GM23338 (cell line): Measurements from ENCODE around the gene TICAM2. TPM values are rescaled to one million over a fixed set of nuclear protein-coding genes. Genes with fewer than 3 reads are reported as not detected.

Source experiments
- ATAC-seq: fragments of 200-7000 bp; cut with Tn5 transposase; 3 replicates; pipeline ENCODE4 v1.9.1; 2020
- DNase-seq: peaks from one replicate; pipeline ENCODE4 v3.0.0-alpha.2; 2015; ENCODE audit warnings: low spot score
- H2AFZ ChIP-seq: fragments of 200-600 bp; sonication (generic); 2 replicates; pipeline ENCODE4 v1.8.0; 2016; ENCODE audit warnings: antibody characterized with exemption, mild to moderate bottlenecking, moderate library complexity
- H3F3A ChIP-seq: fragments of 200-600 bp; sonication (generic); replicated peaks from 2 replicates; pipeline ENCODE4 v1.8.0; 2017; ENCODE audit warnings: antibody characterized with exemption, mixed run types, low read depth
- H3K27ac ChIP-seq: fragments of 200-600 bp; sonication (generic); 2 replicates; pipeline ENCODE4 v1.6.1; 2016; ENCODE audit warnings: low read depth
- H3K27me3 ChIP-seq: fragments of 200-600 bp; sonication (generic); 2 replicates; pipeline ENCODE4 v1.8.0; 2016; ENCODE audit warnings: mild to moderate bottlenecking, mixed run types, moderate library complexity; ENCODE audit not compliant: insufficient read depth
- H3K36me3 ChIP-seq: fragments of 200-600 bp; sonication (generic); 2 replicates; pipeline ENCODE4 v1.8.0; 2016; ENCODE audit warnings: mild to moderate bottlenecking; ENCODE audit not compliant: insufficient read depth
- H3K4me1 ChIP-seq: fragments of 200-600 bp; sonication (generic); 2 replicates; pipeline ENCODE4 v1.8.0; 2016; ENCODE audit warnings: mild to moderate bottlenecking, moderate library complexity; ENCODE audit not compliant: insufficient read depth
- H3K4me2 ChIP-seq: fragments of 200-600 bp; sonication (generic); 2 replicates; pipeline ENCODE4 v1.7.1; 2017; ENCODE audit warnings: mixed run types
- H3K4me3 ChIP-seq: fragments of 200-600 bp; sonication (generic); 2 replicates; pipeline ENCODE4 v1.6.1; 2016; ENCODE audit warnings: mixed run types
- H3K79me2 ChIP-seq: fragments of 200-600 bp; sonication (generic); replicated peaks from 2 replicates; pipeline ENCODE4 v1.8.0; 2017; ENCODE audit warnings: mild to moderate bottlenecking; ENCODE audit not compliant: insufficient read depth
- H3K9me2 ChIP-seq: fragments of 200-600 bp; sonication (generic); 2 replicates; pipeline ENCODE4 v1.8.0; 2017; ENCODE audit not compliant: insufficient read depth
- H4K20me1 ChIP-seq: fragments of 200-600 bp; sonication (generic); replicated peaks from 2 replicates; pipeline ENCODE4 v1.8.0; 2017; ENCODE audit warnings: mild to moderate bottlenecking; ENCODE audit not compliant: insufficient read depth
- H3K27ac Mint-ChIP-seq: 2 replicates; pipeline ENCODE4 v1.8.0; 2020; ENCODE audit warnings: inconsistent platforms, mild to moderate bottlenecking, moderate library complexity, mixed read lengths
- H3K27me3 Mint-ChIP-seq: 3 replicates; pipeline ENCODE4 v1.8.0; 2022; ENCODE audit warnings: low read depth, mild to moderate bottlenecking, moderate library complexity, mixed read lengths, inconsistent platforms; ENCODE audit not compliant: insufficient read depth, poor library complexity
- H3K36me3 Mint-ChIP-seq: 3 replicates; pipeline ENCODE4 v1.8.0; 2021; ENCODE audit warnings: low read depth, mild to moderate bottlenecking, inconsistent platforms, moderate library complexity, mixed read lengths
- H3K4me1 Mint-ChIP-seq: 3 replicates; pipeline ENCODE4 v1.8.0; 2020; ENCODE audit warnings: mild to moderate bottlenecking, inconsistent platforms, mixed read lengths
- H3K4me3 Mint-ChIP-seq: 3 replicates; pipeline ENCODE4 v1.8.0; 2021; ENCODE audit warnings: moderate library complexity, mild to moderate bottlenecking, inconsistent platforms, mixed read lengths
- H3K9me3 Mint-ChIP-seq: 3 replicates; pipeline ENCODE4 v1.8.0; 2020; ENCODE audit warnings: moderate library complexity, mild to moderate bottlenecking, inconsistent platforms, mixed read lengths
- EZH2 ChIP-seq: fragments of 200-600 bp; sonication (generic); IDR thresholded peaks from one replicate; pipeline ENCODE4 v1.8.0; 2017; ENCODE audit warnings: antibody characterized with exemption, mild to moderate bottlenecking, low read depth; ENCODE audit not compliant: unreplicated experiment
- NANOG ChIP-seq: IDR thresholded peaks from 2 replicates; pipeline ENCODE4 v1.6.1; 2016; ENCODE audit warnings: antibody characterized with exemption, borderline replicate concordance
- STAT1 ChIP-seq: IDR thresholded peaks from one replicate; pipeline ENCODE4 v1.6.1; 2016; ENCODE audit warnings: antibody characterized with exemption; ENCODE audit not compliant: unreplicated experiment
- ZNF114 ChIP-seq: fragments of 250-450 bp; sonication (Bioruptor Pico); IDR thresholded peaks from 2 replicates; pipeline ENCODE4 v1.5.0; 2020; ENCODE audit warnings: mild to moderate bottlenecking, moderate library complexity
- ZNF331 ChIP-seq: fragments of 250-450 bp; sonication (Bioruptor Pico); IDR thresholded peaks from 2 replicates; pipeline ENCODE4 v1.5.0; 2020; ENCODE audit warnings: low read depth, mild to moderate bottlenecking, moderate library complexity
- polyA plus RNA-seq: library from polyadenylated mRNA; unstranded; fragments of >200 nt; fragmentation: Nextera tagmentation; extraction: Ambion mirVana; gene quantifications from 2 replicates; pipeline ENCODE4 v1.2.1, GENCODE V29; 2016
- total RNA-seq: library from RNA; depleted of rRNA; stranded (reverse); fragments of >200 nt; shearing (Covaris generic); gene quantifications from 2 replicates; pipeline ENCODE4 v1.2.3, GENCODE V29; 2014
- TF ChIP-seq, protein P1 (sequence below): IDR thresholded peaks from 2 replicates; pipeline ENCODE4 v1.6.1; 2016; ENCODE audit warnings: antibody characterized with exemption
- TF ChIP-seq, protein P2 (sequence below): IDR thresholded peaks from one replicate; pipeline ENCODE4 v1.6.1; 2018; ENCODE audit warnings: antibody characterized with exemption; ENCODE audit not compliant: unreplicated experiment
- TF ChIP-seq, protein P3 (sequence below), 2 experiments: fragments of 200-600 bp in 1 of 2; sonication (generic) in 1 of 2; conservative IDR thresholded peaks; 2 replicates each; pipeline versions ENCODE4 v1.5.1 to v1.6.1; 2016 to 2017; ENCODE audit warnings: antibody characterized with exemption in 2 of 2, low read depth in 2 of 2, mild to moderate bottlenecking in 2 of 2, moderate library complexity in 1 of 2

Gene TICAM2
- total and polyA plus RNA-seq, 2 experiments from 2014 or later: 1.0 TPM; not detected in 1

DNA sequence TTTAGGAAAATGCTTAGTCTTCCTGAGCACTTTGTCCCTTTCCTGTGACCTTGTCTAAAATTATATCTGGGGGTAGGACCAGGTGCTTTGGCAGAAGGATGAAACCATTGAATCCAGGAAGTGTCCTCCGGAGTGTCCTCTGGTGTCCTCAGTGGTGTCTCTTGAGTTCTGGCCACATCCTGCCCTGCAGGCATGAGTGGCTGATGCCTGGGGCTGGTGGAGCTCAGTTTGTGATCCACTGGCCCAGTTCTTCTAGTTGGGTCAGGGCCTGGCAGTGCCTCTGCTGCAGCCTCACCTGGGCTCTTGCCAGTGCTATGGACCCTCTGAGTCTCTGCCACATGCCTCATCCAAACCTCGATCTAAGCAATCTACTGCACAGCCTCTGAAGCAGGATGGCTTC, 38.0 kb upstream of the TICAM2 start (continued):
- no peak for TF ChIP-seq EZH2
- TF ChIP-seq, protein P1, sequence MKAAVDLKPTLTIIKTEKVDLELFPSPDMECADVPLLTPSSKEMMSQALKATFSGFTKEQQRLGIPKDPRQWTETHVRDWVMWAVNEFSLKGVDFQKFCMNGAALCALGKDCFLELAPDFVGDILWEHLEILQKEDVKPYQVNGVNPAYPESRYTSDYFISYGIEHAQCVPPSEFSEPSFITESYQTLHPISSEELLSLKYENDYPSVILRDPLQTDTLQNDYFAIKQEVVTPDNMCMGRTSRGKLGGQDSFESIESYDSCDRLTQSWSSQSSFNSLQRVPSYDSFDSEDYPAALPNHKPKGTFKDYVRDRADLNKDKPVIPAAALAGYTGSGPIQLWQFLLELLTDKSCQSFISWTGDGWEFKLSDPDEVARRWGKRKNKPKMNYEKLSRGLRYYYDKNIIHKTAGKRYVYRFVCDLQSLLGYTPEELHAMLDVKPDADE: no peak

DNA sequence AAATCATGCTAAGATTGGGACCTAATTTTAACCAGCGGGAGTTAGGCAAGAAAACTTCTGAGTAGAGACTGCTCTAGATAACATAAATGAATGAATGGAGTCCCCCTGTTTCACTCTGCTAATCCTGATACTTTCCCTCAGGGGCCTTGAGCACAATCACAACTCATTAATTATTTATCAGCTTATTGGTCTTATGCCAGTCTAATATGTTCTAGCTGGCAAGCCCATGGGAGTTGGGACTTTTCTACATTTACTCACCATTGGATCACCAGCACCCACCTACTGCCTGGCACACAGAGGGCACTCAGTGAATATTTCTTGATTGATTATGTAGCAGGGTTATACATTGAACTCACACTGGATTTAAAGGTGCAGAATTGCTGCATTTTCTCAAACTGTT, 37.1 kb upstream of the TICAM2 start:
- Mint-ChIP-seq H3K9me3 (no peaks in the 10 kb centered on the region), H3K36me3 (no peaks in the 10 kb centered on the region), H3K27ac (no peak overlapping the region), H3K4me3 (no peak overlapping the region), H3K4me1 (peaks cover 36% of the 10 kb centered on the region), H3K27me3 (peaks cover 3% of the 10 kb centered on the region)
- Histone ChIP-seq H3K4me1 (peaks cover 19% of the 10 kb centered on the region), H4K20me1 (no peaks in the 10 kb centered on the region), H3K4me3 (no peak overlapping the region), H3K27ac (no peak overlapping the region), H3K9me2 (no peaks in the 10 kb centered on the region), H3K4me2 (no peak overlapping the region), H3K79me2 (no peaks in the 10 kb centered on the region), H3F3A (no peaks in the 10 kb centered on the region), H3K36me3 (no peaks in the 10 kb centered on the region), H2AFZ (peak overlapping the region; percentile 72; the same call in 1 of the 2 replicates), H3K27me3 (no peaks in the 10 kb centered on the region)
- TF ChIP-seq, protein P2, sequence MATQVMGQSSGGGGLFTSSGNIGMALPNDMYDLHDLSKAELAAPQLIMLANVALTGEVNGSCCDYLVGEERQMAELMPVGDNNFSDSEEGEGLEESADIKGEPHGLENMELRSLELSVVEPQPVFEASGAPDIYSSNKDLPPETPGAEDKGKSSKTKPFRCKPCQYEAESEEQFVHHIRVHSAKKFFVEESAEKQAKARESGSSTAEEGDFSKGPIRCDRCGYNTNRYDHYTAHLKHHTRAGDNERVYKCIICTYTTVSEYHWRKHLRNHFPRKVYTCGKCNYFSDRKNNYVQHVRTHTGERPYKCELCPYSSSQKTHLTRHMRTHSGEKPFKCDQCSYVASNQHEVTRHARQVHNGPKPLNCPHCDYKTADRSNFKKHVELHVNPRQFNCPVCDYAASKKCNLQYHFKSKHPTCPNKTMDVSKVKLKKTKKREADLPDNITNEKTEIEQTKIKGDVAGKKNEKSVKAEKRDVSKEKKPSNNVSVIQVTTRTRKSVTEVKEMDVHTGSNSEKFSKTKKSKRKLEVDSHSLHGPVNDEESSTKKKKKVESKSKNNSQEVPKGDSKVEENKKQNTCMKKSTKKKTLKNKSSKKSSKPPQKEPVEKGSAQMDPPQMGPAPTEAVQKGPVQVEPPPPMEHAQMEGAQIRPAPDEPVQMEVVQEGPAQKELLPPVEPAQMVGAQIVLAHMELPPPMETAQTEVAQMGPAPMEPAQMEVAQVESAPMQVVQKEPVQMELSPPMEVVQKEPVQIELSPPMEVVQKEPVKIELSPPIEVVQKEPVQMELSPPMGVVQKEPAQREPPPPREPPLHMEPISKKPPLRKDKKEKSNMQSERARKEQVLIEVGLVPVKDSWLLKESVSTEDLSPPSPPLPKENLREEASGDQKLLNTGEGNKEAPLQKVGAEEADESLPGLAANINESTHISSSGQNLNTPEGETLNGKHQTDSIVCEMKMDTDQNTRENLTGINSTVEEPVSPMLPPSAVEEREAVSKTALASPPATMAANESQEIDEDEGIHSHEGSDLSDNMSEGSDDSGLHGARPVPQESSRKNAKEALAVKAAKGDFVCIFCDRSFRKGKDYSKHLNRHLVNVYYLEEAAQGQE: no peak
- DNase-seq (no peak), ATAC-seq (no peak)

DNA sequence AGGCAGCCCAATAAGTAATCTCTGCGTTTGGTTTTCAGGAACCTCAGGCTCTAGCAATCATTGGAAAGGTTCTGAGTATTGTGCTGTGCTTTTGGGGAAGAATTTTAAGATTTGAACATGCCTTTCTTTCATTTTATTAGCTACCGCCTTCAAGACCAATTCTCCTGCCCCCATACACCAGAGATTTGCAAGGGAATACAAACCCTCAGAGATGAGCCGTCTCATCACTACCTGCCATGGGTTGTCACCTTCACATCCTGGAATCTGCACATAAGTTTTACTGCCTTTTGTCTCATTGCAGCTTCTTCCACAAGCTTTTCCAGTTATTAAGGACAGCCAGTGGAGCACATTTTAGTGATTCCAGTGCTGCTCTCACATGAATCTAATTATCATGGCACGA, 35.2 kb upstream of the TICAM2 start:
- H4K20me1 ChIP-seq: no peaks in the 10 kb centered on the region
- Mint-ChIP-seq H3K36me3 (no peaks in the 10 kb centered on the region), H3K27ac (no peak overlapping the region), H3K27me3 (peaks cover 3% of the 10 kb centered on the region), H3K4me1 (peaks cover 53% of the 10 kb centered on the region), H3K9me3 (no peaks in the 10 kb centered on the region), H3K4me3 (no peak overlapping the region)
- peaks cover 12% of the 10 kb centered on the region; the same call in 1 of the 2 replicates for H3K79me2 ChIP-seq
- H3K9me2 ChIP-seq: no peaks in the 10 kb centered on the region
- no peak for TF ChIP-seq ZNF331 (CRISPR knock-in tag)
- TF ChIP-seq, protein P3, sequence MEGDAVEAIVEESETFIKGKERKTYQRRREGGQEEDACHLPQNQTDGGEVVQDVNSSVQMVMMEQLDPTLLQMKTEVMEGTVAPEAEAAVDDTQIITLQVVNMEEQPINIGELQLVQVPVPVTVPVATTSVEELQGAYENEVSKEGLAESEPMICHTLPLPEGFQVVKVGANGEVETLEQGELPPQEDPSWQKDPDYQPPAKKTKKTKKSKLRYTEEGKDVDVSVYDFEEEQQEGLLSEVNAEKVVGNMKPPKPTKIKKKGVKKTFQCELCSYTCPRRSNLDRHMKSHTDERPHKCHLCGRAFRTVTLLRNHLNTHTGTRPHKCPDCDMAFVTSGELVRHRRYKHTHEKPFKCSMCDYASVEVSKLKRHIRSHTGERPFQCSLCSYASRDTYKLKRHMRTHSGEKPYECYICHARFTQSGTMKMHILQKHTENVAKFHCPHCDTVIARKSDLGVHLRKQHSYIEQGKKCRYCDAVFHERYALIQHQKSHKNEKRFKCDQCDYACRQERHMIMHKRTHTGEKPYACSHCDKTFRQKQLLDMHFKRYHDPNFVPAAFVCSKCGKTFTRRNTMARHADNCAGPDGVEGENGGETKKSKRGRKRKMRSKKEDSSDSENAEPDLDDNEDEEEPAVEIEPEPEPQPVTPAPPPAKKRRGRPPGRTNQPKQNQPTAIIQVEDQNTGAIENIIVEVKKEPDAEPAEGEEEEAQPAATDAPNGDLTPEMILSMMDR (conservative IDR thresholded peaks at IDR 0.05; ENCODE audit: low read depth in 2 of 2): no peak
- TF ChIP-seq EZH2: no peak
- TF ChIP-seq, protein P2: no peak
- no peak for TF ChIP-seq STAT1
- TF ChIP-seq ZNF114 (CRISPR knock-in tag): no peak
- TF ChIP-seq NANOG: no peak
- no peaks in the 10 kb centered on the region for H3K36me3 ChIP-seq
- H3F3A ChIP-seq: no peaks in the 10 kb centered on the region
- no peak for DNase-seq
- peaks cover 35% of the 10 kb centered on the region for H3K4me1 ChIP-seq
- ATAC-seq: no peak
- H3K4me3 ChIP-seq: no peak overlapping the region
- no peak overlapping the region for H3K27ac ChIP-seq
- H3K27me3 ChIP-seq: no peaks in the 10 kb centered on the region
- H2AFZ ChIP-seq: peak overlapping the region; percentile 30; the same call in 1 of the 2 replicates
- no peak overlapping the region for H3K4me2 ChIP-seq
